HG02759 (cell line): ENCODE measurements around the gene PBX2.
"Not testable (repeated sequence)": the region's sequence is repeated elsewhere in the genome, so short reads cannot be mapped to it uniquely, and the experiment has no call there.

Experiments
- ATAC-seq: cut with Tn5 transposase; IDR thresholded peaks from one replicate; pipeline ENCODE4 v1.9.1; 2021; ENCODE audit warnings: mild to moderate bottlenecking, moderate library complexity; ENCODE audit not compliant: unreplicated experiment

PBX2 gene

GRCh38 chr6:32203426-32204267 lies 13.6 kb upstream of the PBX2 start:
- no peak for ATAC-seq

GRCh38 chr6:32202186-32202585 lies 12.2 kb upstream of the PBX2 start:
- ATAC-seq: no peak

DNA sequence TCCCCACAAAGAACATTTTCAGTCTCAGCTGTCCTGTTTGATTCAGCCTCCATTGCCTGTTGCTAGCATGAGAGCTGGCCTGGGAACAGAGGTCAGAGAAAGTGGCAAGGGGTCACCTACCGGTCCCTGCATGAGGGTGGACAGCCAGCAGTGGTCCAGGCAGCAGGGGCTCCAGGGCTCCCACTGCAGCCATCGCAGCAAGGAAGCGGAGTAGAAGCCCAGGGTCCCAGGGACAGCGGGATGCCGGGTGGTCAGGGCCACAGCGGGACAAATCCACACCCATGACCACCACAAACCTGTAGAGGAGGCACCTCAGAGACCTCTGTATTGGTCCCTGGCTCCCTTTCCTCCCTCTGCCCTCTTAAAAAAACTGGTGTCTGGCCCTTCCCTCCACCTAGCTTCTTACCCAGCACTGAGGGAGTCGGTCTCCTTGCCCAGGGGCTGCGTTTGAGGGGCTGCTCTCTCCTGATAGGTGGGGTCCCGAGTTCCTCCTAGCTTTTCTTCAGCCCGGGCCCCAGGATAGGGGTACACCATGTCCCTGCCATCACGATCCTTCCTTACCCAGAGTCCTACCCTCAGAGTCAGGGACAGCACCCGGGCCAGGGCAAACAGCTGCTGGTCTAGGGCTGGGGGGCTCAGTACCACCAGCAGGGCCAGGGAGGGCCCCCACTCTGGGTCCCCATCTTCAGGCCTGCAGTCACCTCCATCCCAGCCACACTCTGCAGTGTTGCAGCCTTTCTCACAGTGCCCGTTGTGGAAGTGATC lies 10.9 kb upstream of the PBX2 start:
- no peak for ATAC-seq

DNA sequence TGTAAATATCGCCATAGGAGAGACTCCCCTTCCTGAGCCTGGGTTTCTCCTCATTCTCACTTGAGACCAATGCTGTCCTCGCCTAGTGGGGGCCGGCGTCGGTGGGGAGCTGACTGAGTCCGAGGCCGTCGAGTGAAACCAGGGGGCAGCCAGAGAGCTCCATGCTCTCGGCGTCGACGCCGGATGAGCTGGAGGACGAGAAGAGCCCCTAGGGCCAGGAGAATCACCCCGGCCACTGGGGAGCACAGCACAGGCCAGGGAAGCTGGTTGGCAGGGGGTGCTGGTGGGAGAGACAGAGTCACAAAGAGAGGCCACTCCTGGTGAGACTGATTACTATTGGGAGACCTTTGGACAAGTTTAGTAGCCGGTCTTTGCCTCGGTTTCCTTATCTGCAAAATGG lies 8.9 kb upstream of the PBX2 start:
- ATAC-seq: no peak

DNA sequence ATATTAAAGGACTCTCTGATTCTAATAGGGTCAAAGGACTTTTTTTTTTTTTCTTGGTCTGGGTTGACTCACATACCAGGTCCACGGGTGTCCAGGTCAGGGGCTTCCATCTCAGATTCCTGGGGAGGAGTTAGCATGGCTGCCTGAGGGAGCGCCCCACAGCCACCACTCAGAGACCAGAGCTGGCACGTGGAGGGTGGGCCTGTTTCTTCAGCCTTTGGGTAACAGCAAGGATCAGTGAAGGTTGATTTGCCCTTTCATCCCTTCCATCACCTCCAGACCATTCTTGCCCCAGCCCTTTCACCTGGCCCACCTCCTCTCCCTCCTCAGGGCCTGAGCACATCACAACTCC lies 8.3 kb upstream of the PBX2 start:
- no peak for ATAC-seq

DNA sequence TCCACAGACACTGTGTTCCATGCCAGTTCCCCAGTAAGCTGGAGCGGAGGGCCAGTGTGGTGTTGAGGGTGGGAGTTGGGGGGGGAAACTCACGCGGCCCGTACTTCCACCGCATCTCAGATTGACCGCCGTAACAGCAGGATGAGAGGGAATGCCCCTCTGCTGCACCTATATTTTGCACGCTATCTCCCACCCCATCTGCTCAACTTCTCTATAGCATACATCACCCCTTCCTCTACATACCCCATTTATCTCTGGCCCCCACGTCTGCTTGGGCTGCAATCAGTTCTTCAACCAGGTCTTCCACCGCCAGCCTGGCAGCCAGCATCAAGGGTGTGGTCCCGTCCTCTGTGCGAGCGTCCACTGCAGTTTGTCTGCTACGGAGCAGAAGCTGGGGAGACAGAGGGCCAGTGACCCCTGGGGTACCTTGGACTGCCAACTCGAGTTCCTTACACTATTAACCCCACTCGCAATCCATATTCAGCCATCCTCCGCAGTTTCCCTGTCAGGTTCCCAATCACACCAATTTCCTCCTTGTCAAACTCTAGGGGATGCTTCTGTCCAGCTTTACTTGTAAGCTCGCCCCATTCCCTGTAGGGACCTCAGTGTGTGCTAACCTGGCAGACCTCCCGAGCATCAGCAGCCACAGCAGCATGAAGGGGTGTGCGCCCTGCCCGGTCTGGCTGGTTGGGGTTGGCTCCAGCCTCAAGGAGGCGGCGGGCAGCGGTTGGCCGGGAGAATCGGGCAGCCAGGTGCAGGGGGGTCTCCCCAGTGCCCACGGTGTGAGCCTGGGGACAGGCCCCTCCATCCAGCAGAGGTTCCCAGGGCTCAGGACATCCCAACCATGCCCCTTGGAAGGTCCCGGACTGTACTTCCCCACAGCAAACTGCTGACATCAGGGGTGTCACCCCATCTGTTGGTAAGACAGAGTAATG lies 6.9 kb upstream of the PBX2 start:
- ATAC-seq: no peak

GRCh38 chr6:32195902-32196681 lies 6.1 kb upstream of the PBX2 start:
- peak; percentile 81 for ATAC-seq

DNA sequence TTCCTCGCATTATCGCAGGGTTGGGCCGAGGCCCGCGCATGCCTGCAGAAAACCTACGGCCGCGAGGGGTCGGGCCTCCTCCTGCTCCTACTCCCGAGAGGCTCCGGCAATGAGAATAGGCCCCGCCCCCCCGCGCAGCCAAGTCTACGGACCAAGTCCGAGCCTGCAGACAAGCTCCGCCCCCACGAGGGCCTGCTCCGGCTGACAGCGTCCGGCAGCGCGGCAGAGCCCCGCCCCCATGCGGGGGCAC lies 5.6 kb upstream of the PBX2 start:
- ATAC-seq: peak; percentile 71

DNA sequence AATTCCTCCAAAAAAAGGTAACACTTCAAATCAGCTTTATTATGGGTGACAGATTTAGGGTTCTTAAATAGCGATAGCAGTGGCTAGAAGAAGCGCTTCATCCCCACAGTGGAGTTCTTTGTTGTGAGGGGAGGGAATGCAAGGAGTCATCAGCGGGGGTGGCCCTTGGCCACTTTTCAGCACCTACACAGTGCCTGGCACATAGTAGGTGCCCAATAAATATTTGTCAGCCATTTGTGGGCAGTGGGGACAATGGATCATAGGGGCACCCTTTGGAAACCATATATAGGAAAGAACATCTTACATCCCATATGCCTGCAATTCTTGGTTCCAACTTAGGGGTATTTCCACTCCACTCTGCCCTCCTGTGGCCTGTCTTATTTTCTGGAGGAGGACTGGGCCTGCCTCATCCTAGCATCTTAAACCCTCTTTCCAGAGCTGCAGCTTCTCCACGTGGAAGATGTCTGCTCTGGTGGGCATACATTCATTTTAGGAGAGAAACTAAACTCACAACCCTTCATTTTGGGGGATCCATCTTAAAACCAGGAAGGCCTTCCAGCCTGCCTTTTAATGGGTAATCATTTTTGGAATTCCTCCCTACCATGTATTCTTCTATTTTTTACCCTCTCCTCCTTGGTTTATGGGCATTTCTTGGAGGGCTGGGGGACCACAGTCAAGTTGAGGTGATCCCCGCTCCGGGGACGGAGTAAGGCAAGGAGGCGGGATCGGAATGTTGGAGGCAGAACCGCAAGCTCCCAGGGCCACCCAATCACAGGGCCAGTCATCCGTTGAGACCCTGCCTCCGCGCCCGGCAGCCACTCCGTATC lies 5.0 kb upstream of the PBX2 start:
- ATAC-seq: no peak

GRCh38 chr6:32194388-32194787 lies 4.4 kb upstream of the PBX2 start:
- ATAC-seq: no peak

GRCh38 chr6:32193096-32193495 lies 3.1 kb upstream of the PBX2 start:
- ATAC-seq: not testable (repeated sequence)

GRCh38 chr6:32192608-32193039 lies 2.6 kb upstream of the PBX2 start, which contains the start of gene GPSM3:
Gene GPSM3 (minus strand): TSS chr6:32192643. CDS start chr6:32192513, 130 bp downstream.
- no peak for ATAC-seq

- ATAC-seq: no peak
Observed at GRCh38 chr6:32191696-32192607, 1.9 kb upstream of the PBX2 start.

DNA sequence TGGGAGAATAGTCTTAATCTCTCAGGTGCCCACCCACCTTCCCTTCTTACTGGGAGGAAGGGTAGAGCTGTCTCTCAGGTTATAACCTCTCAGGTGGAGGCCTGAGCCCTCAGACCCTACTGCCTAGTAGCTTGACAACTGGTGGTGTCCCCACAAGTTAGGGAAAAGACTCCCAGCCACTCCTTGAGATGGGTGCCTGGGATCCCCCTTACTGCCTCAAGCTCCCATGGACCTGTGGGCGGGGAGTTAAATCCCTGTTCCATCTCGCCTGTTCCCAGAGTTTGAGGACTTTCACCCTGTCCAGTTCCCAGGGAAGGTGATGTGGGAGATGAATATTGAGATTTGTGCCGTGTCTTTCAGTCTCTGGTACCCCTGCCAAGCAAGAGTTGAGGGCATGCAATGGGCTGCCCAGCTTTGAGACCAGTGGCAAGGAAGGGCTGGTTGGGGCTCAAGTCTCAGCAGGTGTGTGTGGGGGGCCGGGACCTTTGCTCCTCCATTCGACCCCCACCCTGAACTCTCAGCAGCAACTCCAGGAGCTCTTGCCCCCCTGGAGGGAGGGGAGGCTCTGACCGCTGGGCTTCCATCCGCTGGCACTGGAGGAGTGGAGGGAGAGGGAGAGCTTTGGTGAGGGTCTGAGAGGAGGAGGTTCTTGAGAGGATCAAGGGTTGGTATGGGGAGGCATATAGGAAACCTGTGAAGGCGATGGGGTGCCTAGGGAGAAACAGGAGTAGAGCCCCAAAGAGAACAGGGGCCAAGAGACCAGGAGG lies 1.1 kb upstream of the PBX2 start:
- no peak for ATAC-seq

DNA sequence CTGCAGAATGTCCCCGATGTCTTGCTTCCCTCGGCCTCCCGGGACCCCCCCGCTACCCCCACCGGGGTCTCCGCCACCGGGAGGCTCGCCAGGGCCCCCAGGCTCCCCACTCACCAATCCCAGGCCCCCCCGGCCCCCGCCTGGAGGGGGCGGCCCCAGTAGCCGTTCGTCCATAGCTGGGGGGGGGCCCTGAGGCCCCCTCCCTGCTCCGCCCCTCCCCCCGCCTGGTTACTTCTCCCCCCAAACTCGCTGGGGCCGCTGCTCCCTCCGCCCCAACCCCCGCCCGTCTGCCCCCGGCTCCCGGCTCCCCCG lies 304 bp downstream of the PBX2 start:
- ATAC-seq: no peak

- ATAC-seq: no peak
Observed at GRCh38 chr6:32189069-32189741, 797 bp downstream of the PBX2 start.

DNA sequence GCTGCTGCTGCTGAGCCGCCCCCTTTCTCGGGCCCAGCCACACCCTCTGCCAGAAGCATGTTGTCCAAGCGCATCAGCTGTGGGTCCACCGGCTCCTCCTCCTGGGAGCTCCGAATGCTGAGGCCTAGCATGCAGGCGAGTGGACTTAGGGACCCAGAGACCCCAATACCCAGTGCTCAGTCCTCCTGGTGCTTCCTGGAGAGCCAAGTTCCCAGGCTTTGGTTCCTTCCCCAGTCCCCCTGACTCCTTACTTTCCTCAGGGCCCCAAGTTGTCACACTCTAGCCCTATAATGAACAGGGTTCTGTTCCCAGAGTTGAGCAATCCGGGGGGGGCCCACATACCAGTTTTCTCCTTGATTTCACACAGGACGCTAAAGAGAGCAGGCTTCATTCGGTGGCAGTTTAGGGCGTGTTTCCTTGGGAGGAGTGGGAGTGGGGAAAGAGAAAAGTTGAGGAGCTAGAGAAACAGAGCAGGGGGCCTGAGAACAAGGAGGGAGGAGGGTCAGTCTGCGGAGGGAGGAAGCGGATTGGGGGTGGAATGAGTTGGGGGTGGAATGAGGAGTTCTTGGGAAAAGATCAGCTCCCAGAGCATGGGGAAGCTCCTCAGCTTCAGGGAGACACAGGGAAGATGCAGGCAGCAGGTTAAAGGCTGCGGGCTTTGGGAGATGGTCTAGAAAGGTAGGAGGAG lies 1.5 kb downstream of the PBX2 start:
- no peak for ATAC-seq
